ENCODE measurements around the gene CCDC63.

GRCh38 chr12:110813756-110814155, 33.0 kb upstream of the CCDC63 start:
- no peak for TF ChIP-seq CTCF (IDR thresholded peaks at IDR 0.05)
- no peak for TF ChIP-seq POLR2A (IDR thresholded peaks at IDR 0.05)
